Liver (tissue), 9 donors: ENCODE measurements around the gene CRAT. TPM values are rescaled to one million over a fixed set of nuclear protein-coding genes. Genes with fewer than 3 reads are reported as not detected.

ENCODE experiments used
- DNase-seq: peaks from one replicate; pipeline ENCODE4 v3.0.0-alpha.2; 2017; ENCODE audit warnings: low spot score
- H3K27ac ChIP-seq, 2 donors: one replicate each; pipeline ENCODE4 v1.7.0; 2013; ENCODE audit warnings: inconsistent platforms in 2 of 2, low read length in 2 of 2, control low read depth in 1 of 2, low read depth in 1 of 2, mild to moderate bottlenecking in 1 of 2
- H3K27me3 ChIP-seq, 4 donors: one replicate each; pipeline versions ENCODE4 v1.6.1 to v1.7.0; 2013; ENCODE audit warnings: low read length in 3 of 4, inconsistent platforms in 1 of 4, mild to moderate bottlenecking in 1 of 4, moderate library complexity in 1 of 4; ENCODE audit not compliant: control insufficient read depth in 4 of 4, insufficient read depth in 4 of 4
- H3K36me3 ChIP-seq, 4 donors: one replicate each; pipeline versions ENCODE4 v1.6.1 to v1.7.0; 2013; ENCODE audit warnings: low read length in 3 of 4, mild to moderate bottlenecking in 3 of 4, low read depth in 1 of 4, moderate library complexity in 1 of 4; ENCODE audit not compliant: control insufficient read depth in 4 of 4, insufficient read depth in 3 of 4
- H3K4me1 ChIP-seq, 4 donors: one replicate each; pipeline versions ENCODE4 v1.6.1 to v1.7.0; 2013; ENCODE audit warnings: low read length in 3 of 4, mild to moderate bottlenecking in 3 of 4, moderate library complexity in 1 of 4; ENCODE audit not compliant: control insufficient read depth in 4 of 4, insufficient read depth in 4 of 4
- H3K4me3 ChIP-seq, 3 donors: one replicate each; pipeline versions ENCODE4 v1.6.1 to v1.7.0; 2013; ENCODE audit warnings: low read length in 3 of 3, control low read depth in 1 of 3, low read depth in 1 of 3, mild to moderate bottlenecking in 1 of 3
- H3K9ac ChIP-seq, 2 donors: one replicate each; pipeline ENCODE4 v1.7.0; 2013; ENCODE audit warnings: low read length in 2 of 2, mild to moderate bottlenecking in 2 of 2, moderate library complexity in 2 of 2, control low read depth in 1 of 2, low read depth in 1 of 2
- H3K9me3 ChIP-seq, 4 donors: one replicate each; pipeline versions ENCODE4 v1.6.1 to v1.7.0; 2013; ENCODE audit warnings: low read length in 3 of 4; ENCODE audit not compliant: control insufficient read depth in 4 of 4
- ATF3 ChIP-seq: IDR thresholded peaks from 2 replicates; pipeline ENCODE4 v1.6.1; 2016; ENCODE audit warnings: antibody characterized with exemption
- EGR1 ChIP-seq, 2 donors: IDR thresholded peaks; 2 replicates each; pipeline ENCODE4 v1.6.1; 2016 to 2018; ENCODE audit warnings: antibody characterized with exemption in 2 of 2, low read depth in 2 of 2
- FOXA1 ChIP-seq: IDR thresholded peaks from 2 replicates; pipeline ENCODE4 v1.6.1; 2016; ENCODE audit warnings: antibody characterized with exemption
- FOXA2 ChIP-seq: IDR thresholded peaks from 2 replicates; pipeline ENCODE4 v1.6.1; 2016; ENCODE audit warnings: antibody characterized with exemption
- GABPA ChIP-seq, 2 donors: IDR thresholded peaks in 1 of 2; conservative IDR thresholded peaks in 1 of 2; 2 replicates each; pipeline ENCODE4 v1.6.1; 2016; ENCODE audit warnings: antibody characterized with exemption in 2 of 2, mild to moderate bottlenecking in 1 of 2, moderate library complexity in 1 of 2
- HNF4A ChIP-seq, 2 donors: conservative IDR thresholded peaks; 2 replicates each; pipeline ENCODE4 v1.6.1; 2016; ENCODE audit warnings: antibody characterized with exemption in 2 of 2, mild to moderate bottlenecking in 2 of 2
- HNF4G ChIP-seq: IDR thresholded peaks from 2 replicates; pipeline ENCODE4 v1.6.1; 2016; ENCODE audit warnings: antibody characterized with exemption
- JUND ChIP-seq, 2 donors: IDR thresholded peaks; 2 replicates each; pipeline ENCODE4 v1.6.1; 2016; ENCODE audit warnings: antibody characterized with exemption in 2 of 2
- MAX ChIP-seq: IDR thresholded peaks from 2 replicates; pipeline ENCODE4 v1.6.1; 2016; ENCODE audit warnings: antibody characterized with exemption
- NR2F2 ChIP-seq: IDR thresholded peaks from 2 replicates; pipeline ENCODE4 v1.6.1; 2016; ENCODE audit warnings: antibody characterized with exemption
- RAD21 ChIP-seq, 2 donors: IDR thresholded peaks; 2 replicates each; pipeline ENCODE4 v1.6.1; 2016; ENCODE audit warnings: antibody characterized with exemption in 2 of 2, mild to moderate bottlenecking in 2 of 2
- REST ChIP-seq: IDR thresholded peaks from 2 replicates; pipeline ENCODE4 v1.6.1; 2016; ENCODE audit warnings: antibody characterized with exemption, mild to moderate bottlenecking
- RXRA ChIP-seq, 2 donors: IDR thresholded peaks; 2 replicates each; pipeline ENCODE4 v1.6.1; 2017 to 2018; ENCODE audit warnings: antibody characterized with exemption in 2 of 2, mild to moderate bottlenecking in 1 of 2
- SP1 ChIP-seq: IDR thresholded peaks from 2 replicates; pipeline ENCODE4 v1.6.1; 2018; ENCODE audit warnings: antibody characterized with exemption, mild to moderate bottlenecking
- TAF1 ChIP-seq: conservative IDR thresholded peaks from 2 replicates; pipeline ENCODE4 v1.6.1; 2016; ENCODE audit warnings: antibody characterized with exemption, mild to moderate bottlenecking
- YY1 ChIP-seq: IDR thresholded peaks from 2 replicates; pipeline ENCODE4 v1.6.1; 2016; ENCODE audit warnings: antibody characterized with exemption, mild to moderate bottlenecking
- WGBS: extraction: QIAGEN DNeasy Blood & Tissue Kit; methylation state at CpG from one replicate; pipeline ENCODE4 v1.1.7; 2013; 5-methylcytosine and 5-hydroxymethylcytosine counted together
- polyA plus RNA-seq, 2 donors: library from polyadenylated mRNA; stranded (reverse) in 1 of 2; unstranded in 1 of 2; fragments of 200-250 nt in 1 of 2; fragments of >200 nt in 1 of 2; fragmentation: Nextera tagmentation in 1 of 2; extraction: Ambion mirVana in 1 of 2; gene quantifications; one replicate each; pipeline versions ENCODE4 v1.2.1 to v1.2.3, GENCODE V29; 2013 to 2015
- total RNA-seq, 2 donors: library from RNA; depleted of rRNA; stranded (reverse); fragments of >200 nt; gene quantifications; one replicate each; pipeline ENCODE4 v1.2.3, GENCODE V29; 2014
- TF ChIP-seq, protein P1 (sequence below): fragments of 150-350 bp; IDR thresholded peaks from 2 replicates; pipeline ENCODE4 v1.5.1; 2017; ENCODE audit warnings: improper control_type of control experiment, low read depth, low read length; ENCODE audit not compliant: missing input control
- TF ChIP-seq, protein P2 (sequence below): IDR thresholded peaks from 2 replicates; pipeline ENCODE4 v1.6.1; 2016; ENCODE audit warnings: antibody characterized with exemption
- donor health status: healthy.
- donor health status: healthy.
- donor health status: healthy.
- donor health status: healthy.
- donor health status: healthy.

The CRAT gene
- total and polyA plus RNA-seq, 4 donors = 33.8 to 121 (median 89.1) TPM

DNA sequence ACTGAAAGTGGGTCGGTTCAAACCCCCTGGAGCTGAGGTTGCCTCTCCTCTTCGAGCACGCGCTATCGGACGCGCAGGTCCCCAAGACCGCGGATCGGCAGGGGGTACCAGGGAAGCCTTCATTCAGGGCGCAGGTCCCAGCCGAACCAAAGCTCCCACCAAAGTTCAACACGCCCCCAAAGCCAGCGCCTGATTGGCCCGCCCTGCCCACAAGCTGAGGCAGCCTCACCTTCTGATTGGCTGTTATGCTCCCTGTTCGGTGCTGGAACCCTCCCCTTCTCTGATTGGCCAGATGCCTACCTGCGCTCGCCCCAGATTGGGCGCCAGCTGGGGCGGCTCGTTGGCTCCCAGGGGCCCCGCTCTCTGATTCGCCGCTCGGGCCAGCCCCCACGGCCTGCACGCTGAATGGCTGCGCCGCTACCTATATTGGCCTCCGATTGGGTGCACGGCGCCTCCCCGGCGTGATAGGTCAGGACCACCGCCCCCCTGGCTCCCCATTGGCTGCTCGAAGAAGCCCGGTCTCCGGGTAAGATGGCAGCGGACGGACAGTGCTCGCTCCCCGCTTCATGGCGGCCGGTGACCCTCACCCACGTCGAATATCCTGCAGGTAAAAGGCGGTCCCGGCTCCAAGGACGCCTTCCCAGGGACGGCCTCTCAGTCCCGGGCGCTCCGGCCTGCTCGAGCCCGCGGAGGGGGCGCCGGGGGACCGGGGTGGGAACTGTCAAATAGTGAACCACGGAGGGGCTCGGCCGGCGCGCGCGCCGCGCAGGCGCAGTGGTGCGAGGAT is 29.8 kb downstream of the CRAT start, which contains the start of gene DOLPP1:
Gene DOLPP1 (plus strand): TSS at position 511 of the 787 bp plus-strand sequence. CDS start 21 bp downstream, at position 532.
- Histone ChIP-seq H3K4me3 (peak within 1 kb of the TSS; percentile 81 to 87 (median 84)), H3K27ac (peak within 1 kb of the TSS; percentile 67 to 75), H3K36me3 (peaks cover 1 to 9% (median 4%) of the 10 kb centered on the region in 4 donors), H3K9me3 (no peaks in the 10 kb centered on the region), H3K9ac (peak within 1 kb of the TSS; percentile 47 to 48), H3K27me3 (no peaks in the 10 kb centered on the region), H3K4me1 (peaks cover 19 to 74% (median 67%) of the 10 kb centered on the region in 4 donors)
- TF ChIP-seq RAD21 (IDR thresholded peaks at IDR 0.05) (no peak), FOXA1 (no peak), FOXA2 (no peak), HNF4A (conservative IDR thresholded peaks at IDR 0.05) (peak in 1 of 2 donors; percentile 12), EGR1 (IDR thresholded peaks at IDR 0.05; ENCODE audit: low read depth in 2 of 2) (no peak), ATF3 (no peak), YY1 (peak; percentile 98), GABPA (IDR thresholded peaks at IDR 0.05 in 1 of 2, conservative IDR thresholded peaks at IDR 0.05 in 1 of 2) (peak in 1 of 2 donors; percentile 15), JUND (IDR thresholded peaks at IDR 0.05) (no peak), RXRA (IDR thresholded peaks at IDR 0.05) (peak; percentile 15 to 43), SP1 (peak; percentile 100), NR2F2 (peak; percentile 13), REST (no peak), TAF1 (no peak), MAX (no peak), HNF4G (no peak)
- TF ChIP-seq, protein P1, sequence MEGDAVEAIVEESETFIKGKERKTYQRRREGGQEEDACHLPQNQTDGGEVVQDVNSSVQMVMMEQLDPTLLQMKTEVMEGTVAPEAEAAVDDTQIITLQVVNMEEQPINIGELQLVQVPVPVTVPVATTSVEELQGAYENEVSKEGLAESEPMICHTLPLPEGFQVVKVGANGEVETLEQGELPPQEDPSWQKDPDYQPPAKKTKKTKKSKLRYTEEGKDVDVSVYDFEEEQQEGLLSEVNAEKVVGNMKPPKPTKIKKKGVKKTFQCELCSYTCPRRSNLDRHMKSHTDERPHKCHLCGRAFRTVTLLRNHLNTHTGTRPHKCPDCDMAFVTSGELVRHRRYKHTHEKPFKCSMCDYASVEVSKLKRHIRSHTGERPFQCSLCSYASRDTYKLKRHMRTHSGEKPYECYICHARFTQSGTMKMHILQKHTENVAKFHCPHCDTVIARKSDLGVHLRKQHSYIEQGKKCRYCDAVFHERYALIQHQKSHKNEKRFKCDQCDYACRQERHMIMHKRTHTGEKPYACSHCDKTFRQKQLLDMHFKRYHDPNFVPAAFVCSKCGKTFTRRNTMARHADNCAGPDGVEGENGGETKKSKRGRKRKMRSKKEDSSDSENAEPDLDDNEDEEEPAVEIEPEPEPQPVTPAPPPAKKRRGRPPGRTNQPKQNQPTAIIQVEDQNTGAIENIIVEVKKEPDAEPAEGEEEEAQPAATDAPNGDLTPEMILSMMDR = no peak
- TF ChIP-seq, protein P2, sequence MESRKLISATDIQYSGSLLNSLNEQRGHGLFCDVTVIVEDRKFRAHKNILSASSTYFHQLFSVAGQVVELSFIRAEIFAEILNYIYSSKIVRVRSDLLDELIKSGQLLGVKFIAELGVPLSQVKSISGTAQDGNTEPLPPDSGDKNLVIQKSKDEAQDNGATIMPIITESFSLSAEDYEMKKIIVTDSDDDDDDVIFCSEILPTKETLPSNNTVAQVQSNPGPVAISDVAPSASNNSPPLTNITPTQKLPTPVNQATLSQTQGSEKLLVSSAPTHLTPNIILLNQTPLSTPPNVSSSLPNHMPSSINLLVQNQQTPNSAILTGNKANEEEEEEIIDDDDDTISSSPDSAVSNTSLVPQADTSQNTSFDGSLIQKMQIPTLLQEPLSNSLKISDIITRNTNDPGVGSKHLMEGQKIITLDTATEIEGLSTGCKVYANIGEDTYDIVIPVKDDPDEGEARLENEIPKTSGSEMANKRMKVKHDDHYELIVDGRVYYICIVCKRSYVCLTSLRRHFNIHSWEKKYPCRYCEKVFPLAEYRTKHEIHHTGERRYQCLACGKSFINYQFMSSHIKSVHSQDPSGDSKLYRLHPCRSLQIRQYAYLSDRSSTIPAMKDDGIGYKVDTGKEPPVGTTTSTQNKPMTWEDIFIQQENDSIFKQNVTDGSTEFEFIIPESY = no peak
- under 1% methylated on average over 70 of the region's 70 CpGs for WGBS
- peak; percentile 96 for DNase-seq
